MM.1S (cell line): ENCODE results near the gene ESYT3.
"Not testable (repeated sequence)": the region's sequence is repeated elsewhere in the genome, so short reads cannot be mapped to it uniquely, and the experiment has no call there.

Experiments
- DNase-seq: peaks from one replicate; pipeline ENCODE4 v3.0.0-alpha.2; 2015
- H2AFZ ChIP-seq: fragments of 300-600 bp; sonication (generic); 2 replicates; pipeline ENCODE4 v1.6.0; 2016; ENCODE audit warnings: antibody characterized with exemption, low read length
- H3F3A ChIP-seq: fragments of 300-600 bp; sonication (generic); 2 replicates; pipeline ENCODE4 v1.6.1; 2016; ENCODE audit warnings: mild to moderate bottlenecking, antibody characterized with exemption, low read length, moderate library complexity, mixed read lengths; ENCODE audit not compliant: insufficient read depth
- H3K27ac ChIP-seq: fragments of 300-600 bp; sonication (generic); 2 replicates; pipeline ENCODE4 v1.5.1; 2016; ENCODE audit warnings: mild to moderate bottlenecking, low read length
- H3K27me3 ChIP-seq: fragments of 300-600 bp; sonication (generic); replicated peaks from 2 replicates; pipeline ENCODE4 v1.6.0; 2016; ENCODE audit warnings: low read length; ENCODE audit not compliant: insufficient read depth
- H3K36me3 ChIP-seq: fragments of 300-600 bp; sonication (generic); replicated peaks from 2 replicates; pipeline ENCODE4 v1.6.1; 2016; ENCODE audit warnings: mild to moderate bottlenecking, low read length, mixed read lengths; ENCODE audit not compliant: insufficient read depth
- H3K4me1 ChIP-seq: fragments of 300-600 bp; sonication (generic); 2 replicates; pipeline ENCODE4 v1.6.1; 2016; ENCODE audit warnings: low read length, mixed read lengths
- H3K4me2 ChIP-seq: fragments of 300-600 bp; sonication (generic); 2 replicates; pipeline ENCODE4 v1.6.0; 2016; ENCODE audit warnings: low read depth, low read length
- H3K4me3 ChIP-seq: fragments of 300-600 bp; sonication (generic); 2 replicates; pipeline ENCODE4 v1.5.1; 2016; ENCODE audit warnings: low read length, mixed read lengths
- H3K79me2 ChIP-seq: fragments of 300-600 bp; sonication (generic); 2 replicates; pipeline ENCODE4 v1.6.1; 2016; ENCODE audit warnings: mixed run types, low read length, mixed read lengths
- H3K9ac ChIP-seq: fragments of 300-600 bp; sonication (generic); 2 replicates; pipeline ENCODE4 v1.6.1; 2016; ENCODE audit warnings: low read length, mixed read lengths
- H3K9me2 ChIP-seq: fragments of 300-600 bp; sonication (generic); replicated peaks from 2 replicates; pipeline ENCODE4 v1.6.1; 2016; ENCODE audit warnings: mild to moderate bottlenecking, low read length, mixed read lengths; ENCODE audit not compliant: insufficient read depth
- H3K9me3 ChIP-seq: fragments of 300-600 bp; sonication (generic); replicated peaks from 2 replicates; pipeline ENCODE4 v1.6.1; 2016; ENCODE audit warnings: mild to moderate bottlenecking, low read length, mixed read lengths; ENCODE audit not compliant: insufficient read depth
- H4K20me1 ChIP-seq: fragments of 300-600 bp; sonication (generic); 2 replicates; pipeline ENCODE4 v1.6.1; 2016; ENCODE audit warnings: mild to moderate bottlenecking, low read length, moderate library complexity, mixed read lengths; ENCODE audit not compliant: insufficient read depth
- EZH2 ChIP-seq: fragments of 300-600 bp; sonication (generic); optimal IDR thresholded peaks from 2 replicates; pipeline ENCODE3; 2017; ENCODE audit warnings: low read depth, mild to moderate bottlenecking, antibody characterized with exemption, low read length, mixed read lengths
- EZH2phosphoT487 ChIP-seq: fragments of 300-600 bp; sonication (generic); IDR thresholded peaks from 2 replicates; pipeline ENCODE4 v1.6.1; 2018; ENCODE audit warnings: antibody characterized with exemption, low read length
- TF ChIP-seq, protein P1 (sequence below): fragments of 300-600 bp; sonication (generic); IDR thresholded peaks from 2 replicates; pipeline ENCODE4 v1.5.1; 2016; ENCODE audit warnings: antibody characterized with exemption, low read length, mixed read lengths

The ESYT3 gene

DNA sequence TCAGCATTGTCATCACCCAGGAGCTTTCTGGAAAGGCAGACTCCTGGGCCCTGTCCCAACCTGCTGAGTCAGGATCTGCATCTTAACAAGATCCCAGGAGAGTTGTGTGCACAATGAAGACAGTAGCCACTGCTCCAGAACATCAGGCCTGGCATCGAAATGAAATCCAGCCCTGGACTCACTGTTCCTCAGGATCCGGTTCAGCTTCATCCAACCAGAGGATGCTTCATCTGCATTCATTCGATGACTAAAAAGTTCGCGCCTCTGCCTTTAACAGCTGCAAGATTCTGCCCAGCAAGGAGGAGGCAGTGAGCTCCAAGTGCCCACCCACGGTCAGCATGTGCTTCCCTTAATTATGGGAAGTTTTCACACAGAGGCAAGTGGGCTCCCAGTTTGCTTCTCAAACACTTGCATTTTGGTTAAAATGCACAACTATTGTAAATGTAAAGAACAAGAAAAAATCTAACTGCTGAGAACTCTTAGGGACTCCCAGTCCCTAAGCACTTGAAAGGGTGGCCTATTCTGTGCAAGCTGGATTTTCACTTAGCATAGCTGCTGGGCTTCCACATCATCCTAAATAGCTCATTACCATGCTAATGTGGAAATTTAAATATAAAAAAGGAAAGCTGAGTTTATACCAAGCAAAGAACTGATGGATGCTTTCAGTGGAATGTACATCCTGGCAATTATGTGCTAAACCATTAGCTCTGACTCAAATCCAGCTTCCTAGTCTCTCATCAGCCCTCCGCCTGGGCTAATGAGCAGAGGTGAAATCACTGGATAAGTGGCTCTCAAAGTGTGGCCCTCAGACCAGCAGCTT is 25.5 kb upstream of the ESYT3 start:
- no peaks in the 10 kb centered on the region for H3K79me2 ChIP-seq
- no peak overlapping the region for H3K27ac ChIP-seq
- no peak overlapping the region for H3K4me3 ChIP-seq
- no peak for DNase-seq
- 0 out of 2 replicates have a peak, but pooled peaks cover 3% of the 10 kb centered on the region for H3K4me1 ChIP-seq
- H3F3A ChIP-seq, result no peaks in the 10 kb centered on the region
- H3K4me2 ChIP-seq, result no peak overlapping the region
- no peaks in the 10 kb centered on the region for H3K27me3 ChIP-seq
- no peaks in the 10 kb centered on the region for H4K20me1 ChIP-seq
- no peaks in the 10 kb centered on the region for H3K9me3 ChIP-seq
- H2AFZ ChIP-seq, result no peak overlapping the region
- H3K9ac ChIP-seq, result no peak overlapping the region
- no peaks in the 10 kb centered on the region for H3K36me3 ChIP-seq
- TF ChIP-seq, protein P1, sequence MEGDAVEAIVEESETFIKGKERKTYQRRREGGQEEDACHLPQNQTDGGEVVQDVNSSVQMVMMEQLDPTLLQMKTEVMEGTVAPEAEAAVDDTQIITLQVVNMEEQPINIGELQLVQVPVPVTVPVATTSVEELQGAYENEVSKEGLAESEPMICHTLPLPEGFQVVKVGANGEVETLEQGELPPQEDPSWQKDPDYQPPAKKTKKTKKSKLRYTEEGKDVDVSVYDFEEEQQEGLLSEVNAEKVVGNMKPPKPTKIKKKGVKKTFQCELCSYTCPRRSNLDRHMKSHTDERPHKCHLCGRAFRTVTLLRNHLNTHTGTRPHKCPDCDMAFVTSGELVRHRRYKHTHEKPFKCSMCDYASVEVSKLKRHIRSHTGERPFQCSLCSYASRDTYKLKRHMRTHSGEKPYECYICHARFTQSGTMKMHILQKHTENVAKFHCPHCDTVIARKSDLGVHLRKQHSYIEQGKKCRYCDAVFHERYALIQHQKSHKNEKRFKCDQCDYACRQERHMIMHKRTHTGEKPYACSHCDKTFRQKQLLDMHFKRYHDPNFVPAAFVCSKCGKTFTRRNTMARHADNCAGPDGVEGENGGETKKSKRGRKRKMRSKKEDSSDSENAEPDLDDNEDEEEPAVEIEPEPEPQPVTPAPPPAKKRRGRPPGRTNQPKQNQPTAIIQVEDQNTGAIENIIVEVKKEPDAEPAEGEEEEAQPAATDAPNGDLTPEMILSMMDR, result no peak
- TF ChIP-seq EZH2phosphoT487 (no peak), EZH2 (no peak)
- no peaks in the 10 kb centered on the region for H3K9me2 ChIP-seq

- no peak overlapping the region for H3K9ac ChIP-seq
- H3K4me3 ChIP-seq, result no peak overlapping the region
- no peak for DNase-seq
- H3K9me3 ChIP-seq, result no peaks in the 10 kb centered on the region
- H3K4me1 ChIP-seq, result peaks cover 13% of the 10 kb centered on the region
- no peaks in the 10 kb centered on the region for H3K36me3 ChIP-seq
- H3K27me3 ChIP-seq, result no peaks in the 10 kb centered on the region
- H3K9me2 ChIP-seq, result no peaks in the 10 kb centered on the region
- H2AFZ ChIP-seq, result no peak overlapping the region
- no peaks in the 10 kb centered on the region for H3K79me2 ChIP-seq
- H4K20me1 ChIP-seq, result no peaks in the 10 kb centered on the region
- H3K27ac ChIP-seq, result no peak overlapping the region
- no peaks in the 10 kb centered on the region for H3F3A ChIP-seq
- no peak overlapping the region for H3K4me2 ChIP-seq
- TF ChIP-seq EZH2 (no peak), EZH2phosphoT487 (no peak)
- TF ChIP-seq, protein P1, result no peak
Observed at GRCh38 chr3:138412821-138413551, 21.4 kb upstream of the ESYT3 start.

DNA sequence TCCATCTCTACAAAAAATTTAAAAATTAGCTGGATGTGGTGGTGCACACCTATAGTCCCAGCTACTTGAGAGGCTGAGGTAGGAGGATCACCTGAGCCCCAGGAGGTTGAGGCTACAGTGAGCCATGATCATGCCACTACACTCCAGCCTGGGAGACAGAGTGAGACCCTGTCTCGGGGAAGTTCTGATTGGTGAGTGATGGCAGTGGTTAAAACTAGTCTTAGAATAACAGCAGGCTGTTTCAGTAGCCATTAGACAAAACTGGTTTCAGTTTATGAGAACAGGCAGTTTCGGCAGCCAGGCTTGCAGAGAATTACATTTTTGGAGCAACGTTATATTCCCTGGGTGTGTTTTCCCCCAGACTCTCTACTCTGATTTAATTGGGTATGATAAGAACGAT is 18.2 kb upstream of the ESYT3 start:
- peak overlapping the region; percentile 8; the same call in 1 of the 2 replicates for H3K9ac ChIP-seq
- not testable (repeated sequence) for H3K27ac ChIP-seq, H3F3A ChIP-seq, H3K36me3 ChIP-seq, H3K27me3 ChIP-seq, H3K9me3 ChIP-seq, H3K79me2 ChIP-seq, H4K20me1 ChIP-seq, H3K9me2 ChIP-seq
- DNase-seq, result peak; percentile 65
- peaks cover 10% of the 10 kb centered on the region for H3K4me1 ChIP-seq
- H2AFZ ChIP-seq, result peak overlapping the region; percentile 57
- H3K4me3 ChIP-seq, result peak overlapping the region; percentile 47
- peak overlapping the region; percentile 64 for H3K4me2 ChIP-seq

DNA sequence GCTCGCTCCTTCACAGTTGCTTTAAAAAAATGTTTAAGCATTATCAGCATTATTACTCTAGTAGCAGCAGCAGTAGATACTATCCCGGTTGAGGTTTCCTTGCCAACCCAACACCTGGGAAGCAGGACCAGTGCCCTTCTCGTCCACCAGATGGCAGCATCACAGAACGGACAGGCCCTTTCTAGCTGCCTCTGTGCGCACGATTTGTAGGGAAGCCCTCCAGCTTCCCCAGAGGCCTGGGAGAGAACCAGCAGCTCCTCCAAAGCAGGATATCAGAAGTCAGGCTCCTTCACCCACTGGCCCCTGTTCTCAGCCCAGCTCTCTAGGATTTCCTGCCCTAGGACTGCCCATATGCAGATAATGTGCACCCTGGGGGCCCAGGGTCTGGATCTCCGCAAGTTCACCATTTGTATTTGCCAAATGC is 16.8 kb upstream of the ESYT3 start:
- no peak for TF ChIP-seq EZH2
- no peak for TF ChIP-seq EZH2phosphoT487
- TF ChIP-seq, protein P1, result peak; percentile 95
- H3K4me2 ChIP-seq, result peak overlapping the region; percentile 23; the same call in 1 of the 2 replicates
- DNase-seq, result peak; percentile 71
- H2AFZ ChIP-seq, result no peak overlapping the region
- peaks cover 10% of the 10 kb centered on the region for H3K4me1 ChIP-seq
- H3K27ac ChIP-seq, result no peak overlapping the region
- no peaks in the 10 kb centered on the region for H3K9me2 ChIP-seq
- no peak overlapping the region for H3K9ac ChIP-seq
- H3K36me3 ChIP-seq, result no peaks in the 10 kb centered on the region
- H3K9me3 ChIP-seq, result no peaks in the 10 kb centered on the region
- no peaks in the 10 kb centered on the region for H3K79me2 ChIP-seq
- no peaks in the 10 kb centered on the region for H4K20me1 ChIP-seq
- H3F3A ChIP-seq, result no peaks in the 10 kb centered on the region
- H3K27me3 ChIP-seq, result no peaks in the 10 kb centered on the region
- no peak overlapping the region for H3K4me3 ChIP-seq
